HG03442 (cell line): ENCODE measurements around the gene HMGB1.
A peak's percentile ranks its signal among the peaks of the same experiment; 100 is the strongest.

ENCODE experiments used
- ATAC-seq: cut with Tn5 transposase; IDR thresholded peaks from one replicate; pipeline ENCODE4 v1.9.1; 2021; ENCODE audit warnings: mild to moderate bottlenecking, moderate library complexity; ENCODE audit not compliant: unreplicated experiment

Gene HMGB1

GRCh38 chr13:30465593-30466357, at the start of gene HMGB1:
HMGB1 (minus strand) TSS chr13:30465936; CDS start chr13:30463680, 2,256 bp downstream.
- ATAC-seq = peak; percentile 87

GRCh38 chr13:30510811-30511371, 45.2 kb upstream of the HMGB1 start:
- ATAC-seq = no peak

GRCh38 chr13:30510091-30510490, 44.4 kb upstream of the HMGB1 start:
- ATAC-seq = no peak

- no peak for ATAC-seq
These were observed 43.7 kb upstream of the HMGB1 start for GRCh38 chr13:30509254-30510050.

- no peak for ATAC-seq
These were observed 38.3 kb upstream of the HMGB1 start for GRCh38 chr13:30504081-30504480.

- ATAC-seq = no peak
These were observed 36.5 kb upstream of the HMGB1 start for GRCh38 chr13:30502237-30502636.

GRCh38 chr13:30499338-30499737, 33.6 kb upstream of the HMGB1 start:
- no peak for ATAC-seq

- no peak for ATAC-seq
These were observed 30.4 kb upstream of the HMGB1 start for GRCh38 chr13:30496147-30496546.

- ATAC-seq = no peak
These were observed 30.0 kb upstream of the HMGB1 start for GRCh38 chr13:30495746-30496145.

- ATAC-seq = no peak
These were observed 28.1 kb upstream of the HMGB1 start for GRCh38 chr13:30493658-30494381.

GRCh38 chr13:30487075-30487470, 21.3 kb upstream of the HMGB1 start:
- no peak for ATAC-seq

- no peak for ATAC-seq
These were observed 20.7 kb upstream of the HMGB1 start for GRCh38 chr13:30486230-30487074.

- no peak for ATAC-seq
These were observed 15.6 kb upstream of the HMGB1 start for GRCh38 chr13:30481241-30481760.

- ATAC-seq = no peak
These were observed 14.7 kb upstream of the HMGB1 start for GRCh38 chr13:30480292-30480950.

GRCh38 chr13:30479883-30480219, 14.1 kb upstream of the HMGB1 start:
- no peak for ATAC-seq

GRCh38 chr13:30479154-30479882, 13.6 kb upstream of the HMGB1 start:
- no peak for ATAC-seq

GRCh38 chr13:30477346-30478195, 11.8 kb upstream of the HMGB1 start:
- peak; percentile 94 for ATAC-seq

GRCh38 chr13:30473675-30474074, 7.9 kb upstream of the HMGB1 start:
- ATAC-seq = no peak
